Thyroid gland (tissue), 4 donors: ENCODE data around the gene FAM120AOS. TPM values are rescaled to one million over a fixed set of nuclear protein-coding genes. Genes with fewer than 3 reads are reported as not detected.

ENCODE experiments used
- DNase-seq, 2 donors: peaks; one replicate each; pipeline ENCODE4 v3.0.0-alpha.2; 2019
- H3K27ac ChIP-seq, 3 donors: fragments of 200-600 bp; sonication (generic); 1 replicate in 2 of 3; 2 replicates in 1 of 3; pipeline ENCODE4 v1.5.1; 2016 to 2019; ENCODE audit warnings: mild to moderate bottlenecking in 1 of 3, moderate library complexity in 1 of 3
- H3K27me3 ChIP-seq: fragments of 200-600 bp; sonication (generic); one replicate; pipeline ENCODE4 v1.5.1; 2019
- H3K36me3 ChIP-seq, 2 donors: fragments of 200-600 bp; sonication (generic); one replicate each; pipeline ENCODE4 v1.5.1; 2016 to 2019
- H3K4me1 ChIP-seq, 2 donors: fragments of 200-600 bp; sonication (generic); one replicate each; pipeline ENCODE4 v1.5.1; 2017 to 2019
- H3K4me3 ChIP-seq, 3 donors: fragments of 200-600 bp; sonication (generic); replicated peaks in 1 of 3; 1 replicate in 2 of 3; 2 replicates in 1 of 3; pipeline ENCODE4 v1.5.1; 2016; ENCODE audit warnings: mild to moderate bottlenecking in 1 of 3
- H3K9me3 ChIP-seq: fragments of 200-600 bp; sonication (generic); one replicate; pipeline ENCODE4 v1.5.1; 2017
- POLR2A ChIP-seq, 2 donors: fragments of 450-650 bp; IDR thresholded peaks; one replicate each; pipeline ENCODE4 v1.6.1; 2017; ENCODE audit warnings: antibody characterized with exemption in 2 of 2, mild to moderate bottlenecking in 2 of 2, moderate library complexity in 1 of 2
- WGBS, 2 donors: methylation state at CpG; one replicate each; pipeline ENCODE4 v1.1.5; 2017; 5-methylcytosine and 5-hydroxymethylcytosine counted together
- intact Hi-C: fragments of 100-400 bp; cut with DNase I; formaldehyde crosslinking; loops from one replicate; pipeline ENCODE4 v1.15.1; 2023
- total RNA-seq, 4 donors: library from RNA; depleted of rRNA; stranded (reverse); fragments of >200 nt; gene quantifications; one replicate each; pipeline ENCODE4 v1.2.3, GENCODE V29; 2016
- TF ChIP-seq, protein P1 (sequence below), 6 experiments: fragments of 200-600 bp in 3 of 6; fragments of 450-650 bp in 3 of 6; sonication (generic) in 3 of 6; IDR thresholded peaks; one replicate each; pipeline ENCODE4 v1.5.1; 2016 to 2019; ENCODE audit warnings: antibody characterized with exemption in 6 of 6, mild to moderate bottlenecking in 2 of 6, inconsistent platforms in 1 of 6, moderate library complexity in 1 of 6

The FAM120AOS gene
- total RNA-seq, 4 donors from 2014 or later: 68.5 to 92.7 (median 80.8) TPM

DNA sequence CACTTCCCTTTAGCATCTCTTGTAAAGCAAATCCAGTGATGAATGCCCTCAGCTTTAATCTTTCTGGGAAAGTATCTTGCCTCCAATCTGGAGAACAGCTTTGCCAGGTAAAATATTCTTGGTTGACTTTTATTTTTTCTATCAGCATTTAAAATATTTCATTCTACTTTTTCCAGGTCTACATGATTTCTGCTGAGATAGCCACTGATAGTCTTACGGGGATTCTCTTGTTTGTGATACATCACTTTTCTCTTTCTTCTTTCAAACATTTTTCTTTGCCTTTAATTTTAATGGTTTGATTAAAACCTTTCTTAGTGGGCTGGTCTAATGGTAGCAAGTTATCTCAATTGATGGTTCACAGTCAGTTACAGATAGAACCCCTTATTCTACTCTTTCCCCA is 35.8 kb downstream of the FAM120AOS start:
- Histone ChIP-seq H3K27me3 (no peaks in the 10 kb centered on the region), H3K9me3 (no peaks in the 10 kb centered on the region), H3K4me1 (peaks cover 7 to 16% of the 10 kb centered on the region in 2 donors), H3K4me3 (no peak overlapping the region), H3K27ac (no peak overlapping the region), H3K36me3 (no peaks in the 10 kb centered on the region)
- intact Hi-C loops: no loop called here
- WGBS, 2 donors: 98% methylated on average over 1 of the region's 1 CpG
- TF ChIP-seq, protein P1, sequence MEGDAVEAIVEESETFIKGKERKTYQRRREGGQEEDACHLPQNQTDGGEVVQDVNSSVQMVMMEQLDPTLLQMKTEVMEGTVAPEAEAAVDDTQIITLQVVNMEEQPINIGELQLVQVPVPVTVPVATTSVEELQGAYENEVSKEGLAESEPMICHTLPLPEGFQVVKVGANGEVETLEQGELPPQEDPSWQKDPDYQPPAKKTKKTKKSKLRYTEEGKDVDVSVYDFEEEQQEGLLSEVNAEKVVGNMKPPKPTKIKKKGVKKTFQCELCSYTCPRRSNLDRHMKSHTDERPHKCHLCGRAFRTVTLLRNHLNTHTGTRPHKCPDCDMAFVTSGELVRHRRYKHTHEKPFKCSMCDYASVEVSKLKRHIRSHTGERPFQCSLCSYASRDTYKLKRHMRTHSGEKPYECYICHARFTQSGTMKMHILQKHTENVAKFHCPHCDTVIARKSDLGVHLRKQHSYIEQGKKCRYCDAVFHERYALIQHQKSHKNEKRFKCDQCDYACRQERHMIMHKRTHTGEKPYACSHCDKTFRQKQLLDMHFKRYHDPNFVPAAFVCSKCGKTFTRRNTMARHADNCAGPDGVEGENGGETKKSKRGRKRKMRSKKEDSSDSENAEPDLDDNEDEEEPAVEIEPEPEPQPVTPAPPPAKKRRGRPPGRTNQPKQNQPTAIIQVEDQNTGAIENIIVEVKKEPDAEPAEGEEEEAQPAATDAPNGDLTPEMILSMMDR (IDR thresholded peaks at IDR 0.05): no peak
- no peak for TF ChIP-seq POLR2A (IDR thresholded peaks at IDR 0.05)
- no peak for DNase-seq

DNA sequence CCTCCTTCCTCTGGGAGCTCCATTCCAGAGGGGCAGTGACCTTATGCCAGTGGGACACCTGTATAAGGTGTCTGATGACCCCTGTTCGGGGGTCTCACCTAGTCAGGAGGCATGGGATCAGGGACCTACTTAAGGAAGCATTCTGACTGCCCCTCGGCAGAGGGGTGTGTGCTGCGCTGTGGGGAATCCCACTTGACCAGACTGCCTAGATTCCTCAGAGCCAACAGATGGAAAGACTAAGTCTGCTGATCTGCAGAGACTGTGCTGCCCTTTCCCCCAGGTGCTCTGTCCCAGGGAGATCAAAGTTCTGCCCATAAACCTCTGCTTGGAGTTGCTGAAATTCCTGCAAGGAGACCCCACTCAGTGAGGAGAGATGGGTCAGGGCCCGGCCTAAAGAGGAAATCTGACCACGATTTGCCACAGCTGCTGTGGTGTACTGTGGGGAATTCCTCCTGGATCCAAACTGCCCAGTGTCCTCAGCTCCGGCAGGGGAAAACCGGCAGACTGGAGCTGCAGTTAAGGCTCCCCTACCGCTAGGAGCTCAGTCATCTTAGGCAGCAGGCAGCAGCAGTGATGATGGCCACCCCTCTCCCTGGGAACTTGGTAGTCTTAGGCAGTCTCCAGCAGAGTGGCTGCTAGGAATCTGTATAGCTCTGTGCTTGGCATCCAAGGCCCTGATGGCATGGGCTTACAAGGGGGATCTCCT is 36.7 kb downstream of the FAM120AOS start:
- intact Hi-C loops: no loop called here
- no peak for DNase-seq
- peaks cover 7 to 16% of the 10 kb centered on the region in 2 donors for H3K4me1 ChIP-seq
- H3K27me3 ChIP-seq: no peaks in the 10 kb centered on the region
- no peaks in the 10 kb centered on the region for H3K36me3 ChIP-seq
- WGBS, 2 donors: 70 to 94% methylated on average over 5 to 8 of the region's 8 CpGs
- no peaks in the 10 kb centered on the region for H3K9me3 ChIP-seq
- no peak overlapping the region for H3K4me3 ChIP-seq
- H3K27ac ChIP-seq: no peak overlapping the region
- TF ChIP-seq, protein P1 (IDR thresholded peaks at IDR 0.05): no peak
- no peak for TF ChIP-seq POLR2A (IDR thresholded peaks at IDR 0.05)

DNA sequence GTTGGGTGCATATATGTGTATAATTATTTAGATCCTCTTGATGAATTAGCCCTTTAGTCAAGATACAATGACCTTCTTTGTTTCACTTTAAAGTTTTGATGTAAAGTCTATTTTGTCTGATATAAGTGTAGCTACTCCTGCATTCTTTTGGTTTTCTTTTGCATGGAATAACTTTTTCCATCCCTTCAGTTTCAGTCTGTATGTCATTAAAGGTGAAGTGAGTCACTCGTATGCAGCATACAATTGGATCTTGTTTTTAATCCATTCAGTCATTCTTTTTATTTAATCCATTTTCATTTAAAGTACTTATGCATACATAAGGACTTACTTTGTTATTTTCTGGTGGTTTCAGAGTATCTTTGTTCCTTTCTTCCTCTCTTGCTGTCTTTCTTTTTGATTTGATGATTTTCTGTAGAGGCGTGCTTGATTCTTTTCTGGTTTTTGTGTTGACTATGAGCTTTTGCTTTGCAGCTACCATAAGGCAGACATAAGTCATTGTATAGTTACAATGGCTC is 38.1 kb downstream of the FAM120AOS start:
- Histone ChIP-seq H3K4me1 (peaks cover 7 to 11% of the 10 kb centered on the region in 2 donors), H3K36me3 (no peaks in the 10 kb centered on the region), H3K27me3 (no peaks in the 10 kb centered on the region), H3K4me3 (no peak overlapping the region), H3K9me3 (no peaks in the 10 kb centered on the region), H3K27ac (peak overlapping the region in 1 of 3 donors; percentile 69)
- WGBS, 2 donors: 94 to 96% methylated on average over 2 of the region's 2 CpGs
- DNase-seq: no peak
- TF ChIP-seq, protein P1 (IDR thresholded peaks at IDR 0.05): no peak
- TF ChIP-seq POLR2A (IDR thresholded peaks at IDR 0.05): no peak
- intact Hi-C loops: no loop called here

DNA sequence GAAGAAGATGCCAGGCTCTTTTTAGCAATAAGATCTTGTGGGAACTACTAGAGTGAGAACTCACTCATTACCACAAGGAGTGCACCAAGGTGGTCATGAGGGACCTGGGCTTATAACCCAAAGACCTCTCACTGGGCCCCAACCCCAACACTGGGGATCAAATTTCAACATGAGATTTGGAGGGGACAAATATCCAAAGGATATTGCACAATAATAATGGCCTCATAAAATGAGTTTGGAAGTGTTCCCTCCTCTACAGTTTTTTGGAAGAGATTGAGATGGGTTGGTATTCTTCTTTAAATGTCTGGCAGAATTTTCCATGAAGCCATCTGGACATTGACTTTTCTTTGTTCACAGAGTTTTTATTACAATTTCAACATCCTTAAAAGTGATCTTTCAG is 39.9 kb downstream of the FAM120AOS start:
- Histone ChIP-seq H3K4me3 (no peak overlapping the region), H3K27ac (no peak overlapping the region), H3K27me3 (no peaks in the 10 kb centered on the region), H3K9me3 (no peaks in the 10 kb centered on the region), H3K36me3 (no peaks in the 10 kb centered on the region), H3K4me1 (peaks cover 7 to 11% of the 10 kb centered on the region in 2 donors)
- intact Hi-C loops: no loop called here
- no peak for DNase-seq
- TF ChIP-seq POLR2A (IDR thresholded peaks at IDR 0.05): no peak
- TF ChIP-seq, protein P1 (IDR thresholded peaks at IDR 0.05): no peak

DNA sequence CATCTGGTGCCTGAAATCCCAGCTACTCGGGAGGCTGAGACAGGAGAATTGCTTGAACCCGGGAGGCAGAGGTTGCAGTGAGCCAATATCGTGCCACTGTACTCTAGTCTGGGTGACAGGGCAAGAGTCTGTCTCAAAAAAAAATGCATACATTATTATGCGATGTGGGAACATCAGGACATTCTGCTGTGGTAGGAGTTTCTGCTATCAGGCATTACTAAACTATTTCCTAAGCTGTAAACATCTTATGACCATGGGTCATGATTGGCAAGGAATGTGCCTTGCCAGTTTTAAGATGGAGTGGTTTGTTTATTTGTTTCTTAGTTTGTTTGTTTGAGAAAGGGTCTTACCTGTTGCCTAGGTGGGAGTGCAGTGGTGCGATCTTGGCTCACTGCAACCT is 47.0 kb downstream of the FAM120AOS start:
- DNase-seq: no peak
- no peak overlapping the region for H3K27ac ChIP-seq
- no peaks in the 10 kb centered on the region for H3K27me3 ChIP-seq
- H3K36me3 ChIP-seq: no peaks in the 10 kb centered on the region
- intact Hi-C loops: no loop called here
- no peak overlapping the region for H3K4me3 ChIP-seq
- H3K9me3 ChIP-seq: no peaks in the 10 kb centered on the region
- H3K4me1 ChIP-seq: no peaks in the 10 kb centered on the region
- TF ChIP-seq, protein P1 (IDR thresholded peaks at IDR 0.05): no peak
- TF ChIP-seq POLR2A (IDR thresholded peaks at IDR 0.05): no peak
- WGBS, 2 donors: 93 to 95% methylated on average over 5 of the region's 5 CpGs
